ENCODE data around the gene RPAIN.

RPAIN gene

GRCh38 chr17:5419959-5420653 is at the start of gene RPAIN:
RPAIN (plus strand) TSS chr17:5420182; CDS start chr17:5420211, 29 bp downstream.
- H3K4me3 ChIP-seq (ENCODE audit: low read length), result peak within 1 kb of the TSS; percentile 91
- DNase-seq (ENCODE audit: low read depth), result peak; percentile 9

GRCh38 chr17:5370411-5370810 is 49.6 kb upstream of the RPAIN start:
- DNase-seq (ENCODE audit: low read depth), result no peak
- H3K4me3 ChIP-seq (ENCODE audit: low read length), result no peak overlapping the region
- no peak for TF ChIP-seq CTCF (IDR thresholded peaks at IDR 0.05; ENCODE audit: insufficient read depth, low read depth, low read length, missing control alignments)

More at GRCh38 chr17:5419959-5420653, at the start of gene RPAIN:
- TF ChIP-seq CTCF (IDR thresholded peaks at IDR 0.05; ENCODE audit: insufficient read depth, low read depth, low read length, missing control alignments), result no peak

GRCh38 chr17:5373112-5373511 is 46.9 kb upstream of the RPAIN start:
- DNase-seq (ENCODE audit: low read depth), result peak; percentile 36
- H3K4me3 ChIP-seq (ENCODE audit: low read length), result no peak overlapping the region
- no peak for TF ChIP-seq CTCF (IDR thresholded peaks at IDR 0.05; ENCODE audit: insufficient read depth, low read depth, low read length, missing control alignments)

- TF ChIP-seq CTCF (IDR thresholded peaks at IDR 0.05; ENCODE audit: insufficient read depth, low read depth, low read length, missing control alignments), result no peak
- DNase-seq (ENCODE audit: low read depth), result no peak
- no peak overlapping the region for H3K4me3 ChIP-seq (ENCODE audit: low read length)
These were observed 41.3 kb upstream of the RPAIN start for GRCh38 chr17:5378566-5379207.

- DNase-seq (ENCODE audit: low read depth), result no peak
- no peak overlapping the region for H3K4me3 ChIP-seq (ENCODE audit: low read length)
- no peak for TF ChIP-seq CTCF (IDR thresholded peaks at IDR 0.05; ENCODE audit: insufficient read depth, low read depth, low read length, missing control alignments)
These were observed 40.5 kb upstream of the RPAIN start for GRCh38 chr17:5379351-5380107.

GRCh38 chr17:5380491-5381135 is 39.4 kb upstream of the RPAIN start:
- no peak for DNase-seq (ENCODE audit: low read depth)
- no peak overlapping the region for H3K4me3 ChIP-seq (ENCODE audit: low read length)
- TF ChIP-seq CTCF (IDR thresholded peaks at IDR 0.05; ENCODE audit: insufficient read depth, low read depth, low read length, missing control alignments), result no peak

Data from epithelial cell of esophagus (primary cell).